Endodermal cell (in vitro differentiated cells): ENCODE data around the gene RBM12. TPM values are rescaled to one million over a fixed set of nuclear protein-coding genes. Genes with fewer than 3 reads are reported as not detected.

Experiments
- DNase-seq: peaks from one replicate; pipeline ENCODE4 v3.0.0-alpha.2; 2017
- H3K27ac ChIP-seq: 2 replicates; pipeline ENCODE4 v1.5.1; 2013; ENCODE audit warnings: mild to moderate bottlenecking, low read depth, low read length, moderate library complexity
- H3K27me3 ChIP-seq: 2 replicates; pipeline ENCODE4 v1.6.1; 2013; ENCODE audit warnings: mild to moderate bottlenecking, low read length, moderate library complexity; ENCODE audit not compliant: insufficient read depth, control insufficient read depth, poor library complexity, severe bottlenecking
- H3K36me3 ChIP-seq: 2 replicates; pipeline ENCODE4 v1.7.0; 2013; ENCODE audit warnings: mild to moderate bottlenecking, low read length, moderate library complexity; ENCODE audit not compliant: control insufficient read depth, insufficient read depth
- H3K4me1 ChIP-seq: one replicate; pipeline ENCODE4 v1.7.0; 2013; ENCODE audit warnings: low read length; ENCODE audit not compliant: control insufficient read depth, insufficient read depth
- H3K4me3 ChIP-seq: 2 replicates; pipeline ENCODE4 v1.5.1; 2013; ENCODE audit warnings: mild to moderate bottlenecking, low read length, moderate library complexity
- H3K9ac ChIP-seq: 2 replicates; pipeline ENCODE4 v1.6.1; 2013; ENCODE audit warnings: mild to moderate bottlenecking, low read length, moderate library complexity; ENCODE audit not compliant: poor library complexity, severe bottlenecking; ENCODE audit errors: extremely low read depth
- H3K9me3 ChIP-seq: 2 replicates; pipeline ENCODE4 v1.6.1; 2013; ENCODE audit warnings: mild to moderate bottlenecking, low read length, moderate library complexity; ENCODE audit not compliant: control insufficient read depth
- H3K27ac Mint-ChIP-seq: 2 replicates; pipeline ENCODE4 v1.8.0; 2020; ENCODE audit warnings: mixed read lengths
- H3K27me3 Mint-ChIP-seq: 2 replicates; pipeline ENCODE4 v1.8.0; 2021; ENCODE audit warnings: mild to moderate bottlenecking, mixed read lengths; ENCODE audit not compliant: insufficient read depth
- H3K36me3 Mint-ChIP-seq: 2 replicates; pipeline ENCODE4 v1.8.0; 2020; ENCODE audit warnings: low read depth, mixed read lengths
- H3K4me1 Mint-ChIP-seq: 2 replicates; pipeline ENCODE4 v1.8.0; 2020; ENCODE audit warnings: mixed read lengths
- H3K4me3 Mint-ChIP-seq: 2 replicates; pipeline ENCODE4 v1.8.0; 2020; ENCODE audit warnings: mild to moderate bottlenecking, moderate library complexity, mixed read lengths
- H3K9me3 Mint-ChIP-seq: 2 replicates; pipeline ENCODE4 v1.8.0; 2020; ENCODE audit warnings: mild to moderate bottlenecking, mixed read lengths
- whole genome bisulfite sequencing, 2 experiments: methylation state at CpG; one replicate each; pipeline versions ENCODE4 v1.1.5 to v1.1.7; 2013; ENCODE audit warnings: missing lambda C conversion rate in 2 of 2, mixed read lengths in 1 of 2; ENCODE audit not compliant: insufficient coverage in 1 of 2, insufficient read length in 1 of 2; 5-methylcytosine and 5-hydroxymethylcytosine counted together
- total RNA-seq, 2 donors: library from RNA; stranded (reverse); fragmentation: NEBNext Ultra II Directional in 1 of 2; extraction: Animal tissue kit (Norgen Biotek cat#: 25700) in 1 of 2; gene quantifications; 2 replicates in 1 of 2; 3 replicates in 1 of 2; pipeline ENCODE4 v1.2.1, GENCODE V29; 2021
- TF ChIP-seq, protein P1 (sequence below): fragments of 200-600 bp; sonication (generic); conservative IDR thresholded peaks from 2 replicates; pipeline ENCODE4 v1.5.0; 2021; ENCODE audit warnings: antibody characterized with exemption, mild to moderate bottlenecking

The RBM12 gene
- total RNA-seq, 2 donors from 2014 or later: 106 to 158 TPM

DNA sequence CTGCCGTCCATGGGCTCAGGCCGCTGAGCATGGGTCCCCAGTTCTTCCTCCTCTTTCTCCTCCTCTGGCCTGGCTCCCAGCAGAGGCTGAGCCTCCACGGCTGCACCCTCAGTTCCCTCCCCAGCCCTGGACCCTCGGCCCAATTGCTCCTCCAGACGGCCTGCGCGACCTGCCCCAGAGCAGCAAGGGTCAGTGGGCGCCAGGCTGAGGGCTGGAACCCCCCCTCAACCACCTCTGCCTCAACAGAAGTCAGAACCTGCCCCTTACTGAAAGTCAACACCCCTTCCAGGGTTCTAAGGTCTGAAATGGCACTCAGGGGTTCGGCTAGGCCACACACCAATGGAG, 65.0 kb downstream of the RBM12 start:
- Histone ChIP-seq H3K4me1 (no peaks in the 10 kb centered on the region), H3K36me3 (no peaks in the 10 kb centered on the region), H3K4me3 (no peak overlapping the region), H3K9me3 (no peaks in the 10 kb centered on the region), H3K9ac (no peak overlapping the region), H3K27me3 (peaks cover 58% of the 10 kb centered on the region), H3K27ac (no peak overlapping the region)
- TF ChIP-seq, protein P1, sequence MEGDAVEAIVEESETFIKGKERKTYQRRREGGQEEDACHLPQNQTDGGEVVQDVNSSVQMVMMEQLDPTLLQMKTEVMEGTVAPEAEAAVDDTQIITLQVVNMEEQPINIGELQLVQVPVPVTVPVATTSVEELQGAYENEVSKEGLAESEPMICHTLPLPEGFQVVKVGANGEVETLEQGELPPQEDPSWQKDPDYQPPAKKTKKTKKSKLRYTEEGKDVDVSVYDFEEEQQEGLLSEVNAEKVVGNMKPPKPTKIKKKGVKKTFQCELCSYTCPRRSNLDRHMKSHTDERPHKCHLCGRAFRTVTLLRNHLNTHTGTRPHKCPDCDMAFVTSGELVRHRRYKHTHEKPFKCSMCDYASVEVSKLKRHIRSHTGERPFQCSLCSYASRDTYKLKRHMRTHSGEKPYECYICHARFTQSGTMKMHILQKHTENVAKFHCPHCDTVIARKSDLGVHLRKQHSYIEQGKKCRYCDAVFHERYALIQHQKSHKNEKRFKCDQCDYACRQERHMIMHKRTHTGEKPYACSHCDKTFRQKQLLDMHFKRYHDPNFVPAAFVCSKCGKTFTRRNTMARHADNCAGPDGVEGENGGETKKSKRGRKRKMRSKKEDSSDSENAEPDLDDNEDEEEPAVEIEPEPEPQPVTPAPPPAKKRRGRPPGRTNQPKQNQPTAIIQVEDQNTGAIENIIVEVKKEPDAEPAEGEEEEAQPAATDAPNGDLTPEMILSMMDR: no peak
- H3K27ac Mint-ChIP-seq: no peak overlapping the region
- peaks cover 6% of the 10 kb centered on the region for H3K4me1 Mint-ChIP-seq
- H3K9me3 Mint-ChIP-seq: no peaks in the 10 kb centered on the region
- WGBS, 2 experiments: 93 to 100% methylated on average over 4 to 9 of the region's 9 CpGs
- peaks cover 77% of the 10 kb centered on the region for H3K27me3 Mint-ChIP-seq
- no peaks in the 10 kb centered on the region for H3K36me3 Mint-ChIP-seq
- no peak overlapping the region for H3K4me3 Mint-ChIP-seq
- DNase-seq: no peak

Other genes with a start within 250 kb of the RBM12 start
- not detected for gene GDF5, start 226.7 kb downstream of the RBM12 start, total RNA-seq
- 10 to 100 TPM; 29.8 to 46.5 TPM for gene CEP250, start 209.3 kb downstream of the RBM12 start, total RNA-seq
- gene C20orf173, start 135.2 kb downstream of the RBM12 start, total RNA-seq: not detected
- 100 to 1,000 TPM; 217 to 230 TPM for gene ERGIC3, start 122.8 kb downstream of the RBM12 start, total RNA-seq
- gene SPAG4, start 49.1 kb downstream of the RBM12 start, total RNA-seq: 1 to 10 TPM; 1.7 to 3.5 TPM
- gene CPNE1, start within 50 bp of the RBM12 start, total RNA-seq: 100 to 1,000 TPM; 238 to 441 TPM
- 10 to 100 TPM; 17.0 to 30.9 TPM for gene NFS1, start 34.5 kb upstream of the RBM12 start, total RNA-seq
- 100 to 1,000 TPM; 194 to 243 TPM for gene ROMO1, start 34.5 kb upstream of the RBM12 start, total RNA-seq
- gene RBM39, start 77.4 kb upstream of the RBM12 start, total RNA-seq: 100 to 1,000 TPM; 276 to 332 TPM
- 10 to 100 TPM; 68.1 to 78.8 TPM for gene PHF20, start 107.1 kb upstream of the RBM12 start, total RNA-seq